Gastroesophageal sphincter (tissue), 3 donors: ENCODE measurements around the gene TTC23.

Experiments used
- CTCF ChIP-seq, 4 experiments: fragments of 200-600 bp in 2 of 4; fragments of 450-650 bp in 2 of 4; sonication (generic) in 1 of 4; IDR thresholded peaks; one replicate each; pipeline ENCODE4 v1.5.1; 2017 to 2019; ENCODE audit warnings: antibody characterized with exemption in 4 of 4, mild to moderate bottlenecking in 2 of 4, moderate library complexity in 2 of 4
- EP300 ChIP-seq: sonication (generic); formaldehyde crosslinking; IDR thresholded peaks from one replicate; pipeline ENCODE4 v1.6.1; 2017; ENCODE audit warnings: antibody characterized with exemption, mild to moderate bottlenecking
- POLR2A ChIP-seq, 2 donors: fragments of 450-650 bp; IDR thresholded peaks; one replicate each; pipeline ENCODE4 v1.6.1; 2017; ENCODE audit warnings: antibody characterized with exemption in 2 of 2, mild to moderate bottlenecking in 2 of 2, moderate library complexity in 1 of 2
- POLR2AphosphoS5 ChIP-seq: sonication (generic); formaldehyde crosslinking; IDR thresholded peaks from one replicate; pipeline ENCODE4 v1.6.1; 2017; ENCODE audit warnings: antibody characterized with exemption

DNA sequence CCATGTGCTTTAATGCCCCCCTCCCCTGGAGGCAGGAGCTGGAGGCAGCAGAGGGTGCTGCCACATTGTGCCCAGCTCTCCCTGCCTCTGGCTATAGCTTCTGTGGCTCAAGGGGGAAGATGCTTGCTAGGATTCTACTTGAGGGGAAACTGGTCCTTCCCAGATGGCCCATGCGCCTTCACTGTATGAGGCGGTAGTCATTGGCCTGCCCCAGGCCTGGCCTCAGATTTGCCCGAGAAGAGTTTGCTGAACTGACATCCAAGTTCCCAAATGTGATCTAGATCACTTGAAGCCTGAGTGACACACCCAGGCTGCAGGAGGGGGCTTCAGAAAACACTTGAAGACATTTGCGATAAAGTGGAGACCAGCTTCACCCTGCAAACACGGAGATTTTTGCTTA, 140.4 kb downstream of the TTC23 start:
- TF ChIP-seq POLR2A (IDR thresholded peaks at IDR 0.05), result no peak
- TF ChIP-seq CTCF (IDR thresholded peaks at IDR 0.05), result no peak
- no peak for TF ChIP-seq EP300
- no peak for TF ChIP-seq POLR2AphosphoS5
